Measurements from ENCODE around the gene EEFSEC. TPM values are rescaled to one million over a fixed set of nuclear protein-coding genes. Genes with fewer than 3 reads are reported as not detected.
A peak's percentile ranks its signal among the peaks of the same experiment; 100 is the strongest.

The EEFSEC gene
- total RNA-seq, 3 donors from 2014 or later: 9.7 to 10.9 (median 10.8) TPM

DNA sequence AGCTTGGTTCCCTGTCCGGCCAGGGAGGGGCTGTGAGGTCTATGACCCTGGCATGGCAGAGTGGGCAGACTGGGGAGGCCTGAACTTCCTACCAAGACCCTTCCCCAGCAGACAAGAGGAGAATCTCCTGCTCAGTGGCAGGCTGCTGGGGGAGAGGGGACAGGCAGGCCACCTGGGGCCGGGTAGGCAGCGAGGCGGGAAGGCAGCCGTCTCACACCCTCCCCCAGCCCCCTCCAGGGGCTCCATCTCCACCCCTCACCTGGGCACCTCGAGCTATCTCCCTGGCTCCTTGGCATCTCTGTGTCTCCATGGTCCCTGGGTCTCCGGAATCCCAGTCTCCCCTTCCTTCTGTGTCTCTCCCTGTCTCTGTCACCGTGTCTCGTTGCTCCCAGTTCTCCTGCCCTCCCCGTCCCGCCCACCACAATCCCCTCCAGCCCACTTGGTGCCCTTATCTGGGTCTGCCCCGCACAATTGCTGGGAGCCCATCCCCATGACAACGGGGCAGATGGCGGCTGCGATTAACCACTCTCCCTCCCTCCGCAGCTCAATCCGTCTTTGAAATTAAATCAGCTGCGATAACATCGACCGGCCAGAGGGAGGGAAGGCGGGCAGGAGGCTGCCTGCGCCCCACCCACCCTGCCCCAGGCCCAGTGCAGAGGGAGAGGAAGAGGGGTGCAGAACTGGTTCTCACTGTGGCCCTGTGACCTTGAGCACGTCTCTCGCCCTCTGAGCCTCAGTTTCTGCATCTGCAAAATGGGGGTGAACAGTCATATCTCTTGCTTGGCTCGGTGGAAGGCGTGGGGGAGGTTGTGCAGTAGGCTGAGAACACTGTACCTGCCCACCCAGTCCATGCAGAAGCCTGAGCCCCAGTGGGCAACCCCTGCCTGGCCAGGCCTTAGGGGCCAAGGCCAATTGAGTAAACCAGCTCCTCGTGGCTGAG, 303.8 kb downstream of the EEFSEC start:
- no peaks in the 10 kb centered on the region for H3K36me3 ChIP-seq (ENCODE audit: low read depth)
- TF ChIP-seq, protein P1, sequence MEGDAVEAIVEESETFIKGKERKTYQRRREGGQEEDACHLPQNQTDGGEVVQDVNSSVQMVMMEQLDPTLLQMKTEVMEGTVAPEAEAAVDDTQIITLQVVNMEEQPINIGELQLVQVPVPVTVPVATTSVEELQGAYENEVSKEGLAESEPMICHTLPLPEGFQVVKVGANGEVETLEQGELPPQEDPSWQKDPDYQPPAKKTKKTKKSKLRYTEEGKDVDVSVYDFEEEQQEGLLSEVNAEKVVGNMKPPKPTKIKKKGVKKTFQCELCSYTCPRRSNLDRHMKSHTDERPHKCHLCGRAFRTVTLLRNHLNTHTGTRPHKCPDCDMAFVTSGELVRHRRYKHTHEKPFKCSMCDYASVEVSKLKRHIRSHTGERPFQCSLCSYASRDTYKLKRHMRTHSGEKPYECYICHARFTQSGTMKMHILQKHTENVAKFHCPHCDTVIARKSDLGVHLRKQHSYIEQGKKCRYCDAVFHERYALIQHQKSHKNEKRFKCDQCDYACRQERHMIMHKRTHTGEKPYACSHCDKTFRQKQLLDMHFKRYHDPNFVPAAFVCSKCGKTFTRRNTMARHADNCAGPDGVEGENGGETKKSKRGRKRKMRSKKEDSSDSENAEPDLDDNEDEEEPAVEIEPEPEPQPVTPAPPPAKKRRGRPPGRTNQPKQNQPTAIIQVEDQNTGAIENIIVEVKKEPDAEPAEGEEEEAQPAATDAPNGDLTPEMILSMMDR (IDR thresholded peaks at IDR 0.05): no peak
- H3K4me3 ChIP-seq: no peak overlapping the region
- intact Hi-C loops (cut with DNase I, micrococcal nuclease): no loop called here
- DNase-seq (peak in 1 of 3 donors; percentile 32), ATAC-seq (no peak)
- H3K4me1 ChIP-seq (ENCODE audit: low read depth): no peaks in the 10 kb centered on the region
- H3K9me3 ChIP-seq: no peaks in the 10 kb centered on the region

DNA sequence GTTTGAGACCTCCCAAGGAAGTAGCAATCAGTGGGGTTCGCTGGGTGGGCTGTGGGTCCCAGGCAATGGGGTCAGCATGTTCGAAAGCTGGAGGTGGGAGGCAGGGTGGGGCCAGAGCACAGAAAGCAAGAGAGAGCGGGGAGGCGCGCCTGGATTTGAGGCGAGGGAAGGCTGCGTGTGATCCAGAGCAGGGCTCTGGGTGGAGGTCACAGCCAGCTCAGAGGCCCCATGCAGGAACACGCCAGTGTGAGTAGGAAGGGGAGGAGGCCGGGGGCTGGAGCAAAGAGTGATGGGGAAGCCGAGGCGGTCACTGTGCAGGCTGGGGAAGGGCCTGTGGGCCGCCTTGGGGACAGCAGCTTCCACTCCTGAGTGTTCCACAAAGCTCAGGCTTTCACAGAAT, 304.7 kb downstream of the EEFSEC start:
- intact Hi-C loops (cut with DNase I, micrococcal nuclease): no loop called here
- TF ChIP-seq, protein P1 (IDR thresholded peaks at IDR 0.05): no peak

More for the DNA sequence above, 304.7 kb downstream of the EEFSEC start:
- DNase-seq (peak in 1 of 3 donors; percentile 32), ATAC-seq (no peak)
- Histone ChIP-seq H3K4me1 (ENCODE audit: low read depth) (no peaks in the 10 kb centered on the region), H3K4me3 (no peak overlapping the region), H3K9me3 (no peaks in the 10 kb centered on the region), H3K36me3 (ENCODE audit: low read depth) (no peaks in the 10 kb centered on the region)

Other genes with a start within 250 kb of the EEFSEC start
- 1 to 10 TPM; 3.1 to 6.6 (median 5.5) TPM for gene KBTBD12, start 238.2 kb upstream of the EEFSEC start, total RNA-seq
- gene SEC61A1, start 101.0 kb upstream of the EEFSEC start, total RNA-seq: 100 to 1,000 TPM; 111 to 159 (median 116) TPM
- 10 to 100 TPM; 12.1 to 19.0 (median 15.6) TPM for gene RUVBL1, start 29.7 kb upstream of the EEFSEC start, total RNA-seq

Measured in mucosa of descending colon (tissue), 3 donors.